Measurements from ENCODE around the gene SEC24B. TPM values are rescaled to one million over a fixed set of nuclear protein-coding genes. Genes with fewer than 3 reads are reported as not detected.
"Not testable (repeated sequence)": the region's sequence is repeated elsewhere in the genome, so short reads cannot be mapped to it uniquely, and the experiment has no call there.

The SEC24B gene
- total RNA-seq, 1 experiment from 2014 or later: 21.1 TPM

DNA sequence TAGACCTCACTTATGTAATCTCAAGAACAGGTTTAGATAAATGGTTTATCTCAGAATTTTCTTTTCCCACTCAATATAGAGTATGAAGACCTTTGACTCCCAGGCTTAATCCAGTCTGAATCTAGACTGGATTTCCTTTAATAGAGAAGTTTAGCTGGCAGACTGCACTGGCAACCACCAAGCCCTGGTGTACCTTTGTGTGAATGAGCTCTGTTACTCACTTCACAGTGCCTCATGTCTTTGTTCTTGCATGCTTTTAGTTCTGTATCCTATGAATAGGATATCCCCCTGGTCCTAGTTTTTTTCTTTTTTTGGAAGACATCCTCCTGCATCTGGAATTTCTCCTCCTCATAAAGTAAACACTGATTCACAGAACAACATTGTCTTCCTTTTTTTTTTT lies 73.3 kb downstream of the SEC24B start:
- DNase-seq (ENCODE audit: low read depth): no peak

DNA sequence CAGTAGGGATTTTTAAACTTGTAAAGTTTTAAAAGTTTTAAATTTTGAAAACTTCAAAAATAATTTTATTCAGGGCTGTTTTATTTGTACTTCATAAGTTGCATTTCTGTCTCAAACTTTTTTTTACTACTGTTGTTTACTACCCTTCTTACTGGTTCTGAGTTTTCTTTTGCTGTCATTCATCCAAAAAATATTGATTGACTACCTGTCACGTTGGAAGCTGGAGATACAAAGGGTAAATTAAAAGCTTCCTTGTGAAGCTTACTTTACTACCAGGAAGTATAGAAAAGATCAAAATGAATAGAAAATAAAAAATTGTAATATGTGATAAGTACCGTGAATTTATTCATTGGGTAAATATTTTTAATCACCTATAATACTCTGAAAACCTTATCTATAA lies 77.1 kb downstream of the SEC24B start:
- no peak for DNase-seq (ENCODE audit: low read depth)

- no peak for DNase-seq (ENCODE audit: low read depth)
Measured at GRCh38 chr4:109511414-109511813, 77.8 kb downstream of the SEC24B start.

DNA sequence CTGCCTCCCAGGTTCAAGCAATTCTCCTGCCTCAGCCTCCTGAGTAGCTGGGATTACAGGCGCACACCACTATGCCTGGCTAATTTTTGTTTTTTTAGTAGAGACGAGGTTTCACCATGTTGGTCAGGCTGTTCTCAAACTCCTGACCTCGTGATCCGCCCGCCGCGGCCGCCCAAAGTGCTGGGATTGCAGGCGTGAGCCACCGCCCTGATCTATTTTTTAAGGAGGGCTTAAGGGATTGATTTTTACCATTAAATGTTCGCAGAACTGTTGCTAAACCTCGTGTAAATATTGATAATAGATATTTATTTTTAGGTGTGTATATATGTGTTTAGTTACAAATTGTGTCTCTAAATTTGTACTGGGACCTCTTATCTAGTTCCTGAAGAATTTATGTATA lies 79.8 kb downstream of the SEC24B start:
- DNase-seq (ENCODE audit: low read depth): not testable (repeated sequence)

DNA sequence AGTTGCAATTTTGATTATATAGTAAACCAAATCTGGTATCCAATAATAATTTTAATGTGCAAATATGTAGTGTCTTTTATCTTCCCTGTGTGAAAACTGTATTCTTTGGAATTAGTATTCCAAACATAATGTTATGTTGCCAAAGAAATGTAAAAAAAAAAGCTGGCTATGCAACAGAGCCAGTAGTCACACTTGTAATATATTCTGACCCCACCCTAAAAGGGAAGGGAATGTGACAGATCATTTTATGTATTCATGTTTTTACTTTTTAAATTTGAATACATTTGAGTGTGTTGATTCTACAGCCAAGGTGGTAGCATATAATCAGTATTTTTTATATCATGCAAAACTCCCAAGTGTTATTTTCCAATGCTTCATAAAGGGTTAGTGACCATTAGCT lies 98.6 kb downstream of the SEC24B start:
- no peak for DNase-seq (ENCODE audit: low read depth)

GRCh38 chr4:109545401-109545800 lies 111.8 kb downstream of the SEC24B start:
- DNase-seq (ENCODE audit: low read depth): no peak

GRCh38 chr4:109547394-109547793 lies 113.8 kb downstream of the SEC24B start:
- DNase-seq (ENCODE audit: low read depth): no peak

DNA sequence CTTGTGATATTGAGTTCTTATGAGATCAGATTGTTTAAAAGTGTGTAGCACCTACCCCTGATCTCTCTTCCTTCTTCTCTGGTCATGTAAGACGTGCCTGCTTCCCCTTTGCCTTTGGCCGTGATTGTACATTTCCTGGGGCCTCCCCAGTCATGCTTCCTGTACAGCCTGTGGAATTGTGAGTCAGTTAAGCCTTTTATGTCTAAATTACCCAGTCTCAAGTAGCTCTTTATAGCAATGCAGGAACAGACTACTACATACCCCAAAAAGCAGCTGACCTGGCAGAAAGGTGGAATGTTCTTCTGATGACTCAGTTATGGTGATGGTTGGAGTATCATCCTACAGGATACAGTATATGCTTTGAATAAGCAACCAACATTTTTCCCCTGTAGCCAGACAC lies 115.0 kb downstream of the SEC24B start:
- peak; percentile 77 for DNase-seq (ENCODE audit: low read depth)

DNA sequence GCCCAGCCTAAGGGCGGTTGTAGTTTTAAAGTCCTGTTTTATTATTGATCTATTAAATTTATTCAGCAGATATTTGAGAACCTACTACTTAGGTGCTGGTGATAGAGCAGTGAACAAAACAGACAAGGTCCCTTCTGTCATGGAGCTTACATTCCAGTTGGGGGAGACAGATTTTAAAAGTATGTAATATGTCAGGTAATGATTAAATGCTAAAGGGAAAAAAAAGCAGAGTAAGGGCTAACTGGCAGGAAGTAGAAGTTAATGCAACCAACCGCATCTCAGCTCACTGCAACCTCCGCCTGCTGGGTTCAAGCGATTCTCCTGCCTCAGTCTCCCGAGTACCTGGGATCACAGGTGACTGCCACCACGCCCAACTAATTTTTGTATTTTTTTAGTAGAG lies 118.6 kb downstream of the SEC24B start:
- DNase-seq (ENCODE audit: low read depth): no peak

GRCh38 chr4:109553130-109553529 lies 119.5 kb downstream of the SEC24B start:
- no peak for DNase-seq (ENCODE audit: low read depth)

DNA sequence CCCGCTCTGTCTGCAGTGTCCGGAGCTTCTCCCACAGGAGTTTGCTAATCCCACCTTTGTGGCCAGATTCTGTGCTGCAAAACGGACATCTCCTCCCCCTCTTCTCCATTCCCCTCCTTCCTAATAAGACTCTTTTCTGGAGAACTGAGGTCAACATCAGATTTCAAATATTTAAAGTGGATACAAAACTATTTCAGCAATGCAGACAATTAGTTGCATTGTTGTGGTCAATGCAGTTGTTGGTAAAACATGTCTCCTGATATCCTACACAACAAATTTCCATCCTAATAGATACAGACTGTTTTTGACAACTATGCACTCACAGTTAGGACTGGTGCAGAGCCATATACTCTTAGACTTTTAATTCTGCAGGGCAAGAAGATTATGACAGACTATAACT lies 121.4 kb downstream of the SEC24B start:
- DNase-seq (ENCODE audit: low read depth): no peak

- no peak for DNase-seq (ENCODE audit: low read depth)
Measured at GRCh38 chr4:109557433-109557832, 123.8 kb downstream of the SEC24B start.

DNA sequence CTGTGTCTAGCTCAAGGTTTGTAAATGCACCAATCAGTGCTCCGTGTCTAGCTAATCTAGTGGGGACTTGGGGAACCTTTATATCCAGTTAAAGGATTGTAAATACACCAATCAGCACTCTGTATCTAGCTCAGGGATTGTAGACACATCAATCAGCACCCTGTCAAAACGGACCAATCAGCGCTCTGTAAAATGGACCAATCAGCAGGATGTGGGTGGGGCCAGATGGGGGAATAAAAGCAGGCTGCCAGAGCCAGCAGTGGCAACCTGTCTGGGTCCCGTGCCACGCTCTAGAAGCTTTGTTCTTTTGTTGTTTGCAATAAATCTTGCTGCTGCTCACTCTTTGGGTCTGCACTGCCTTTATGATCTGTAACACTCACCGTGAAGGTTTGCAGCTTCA lies 124.5 kb downstream of the SEC24B start:
- peak; percentile 2 for DNase-seq (ENCODE audit: low read depth)

- DNase-seq (ENCODE audit: low read depth): no peak
Measured at GRCh38 chr4:109559625-109559982, 126.0 kb downstream of the SEC24B start.

DNA sequence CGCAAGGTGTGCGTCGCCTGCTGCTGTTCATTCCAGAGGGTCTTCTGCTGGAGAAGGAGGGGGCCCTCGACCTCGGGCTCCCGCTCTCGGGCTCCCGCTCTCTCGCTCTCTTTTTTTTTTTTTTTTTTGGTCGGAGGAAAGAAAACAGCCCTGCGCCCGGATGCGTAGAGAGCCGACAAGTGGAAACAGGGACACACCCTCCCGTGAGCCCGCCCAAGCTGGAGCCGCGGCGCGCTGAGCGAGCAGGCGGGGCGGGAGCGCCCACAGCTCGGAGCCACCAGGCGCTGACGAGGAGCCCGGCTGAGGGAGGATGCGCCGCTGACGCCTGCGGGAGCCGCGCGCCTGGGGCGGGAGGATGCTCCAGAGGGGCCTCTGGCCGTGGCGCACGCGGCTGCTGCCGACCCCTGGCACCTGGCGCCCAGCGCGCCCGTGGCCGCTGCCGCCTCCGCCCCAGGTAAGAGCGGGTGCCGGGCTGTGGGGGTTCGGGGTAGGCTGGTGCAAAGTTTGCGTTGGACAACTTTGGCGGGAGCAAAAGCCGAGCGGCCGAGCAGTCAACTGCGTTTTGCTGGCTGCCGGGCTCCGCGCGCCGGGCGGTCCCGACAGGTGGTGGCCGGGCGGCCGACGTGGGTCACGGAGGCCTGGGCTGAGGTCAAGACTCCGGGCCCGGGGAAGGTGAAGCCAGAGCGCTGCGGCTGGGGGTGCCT lies 126.5 kb downstream of the SEC24B start, which contains the start of gene MCUB:
TSS of gene MCUB (plus strand) at position 264 of the 704 bp plus-strand sequence. CDS start at position 356, 92 bp downstream.
- peak; percentile 88 for DNase-seq (ENCODE audit: low read depth)

GRCh38 chr4:109560687-109561461 lies 127.3 kb downstream of the SEC24B start:
- DNase-seq (ENCODE audit: low read depth): peak; percentile 80

DNA sequence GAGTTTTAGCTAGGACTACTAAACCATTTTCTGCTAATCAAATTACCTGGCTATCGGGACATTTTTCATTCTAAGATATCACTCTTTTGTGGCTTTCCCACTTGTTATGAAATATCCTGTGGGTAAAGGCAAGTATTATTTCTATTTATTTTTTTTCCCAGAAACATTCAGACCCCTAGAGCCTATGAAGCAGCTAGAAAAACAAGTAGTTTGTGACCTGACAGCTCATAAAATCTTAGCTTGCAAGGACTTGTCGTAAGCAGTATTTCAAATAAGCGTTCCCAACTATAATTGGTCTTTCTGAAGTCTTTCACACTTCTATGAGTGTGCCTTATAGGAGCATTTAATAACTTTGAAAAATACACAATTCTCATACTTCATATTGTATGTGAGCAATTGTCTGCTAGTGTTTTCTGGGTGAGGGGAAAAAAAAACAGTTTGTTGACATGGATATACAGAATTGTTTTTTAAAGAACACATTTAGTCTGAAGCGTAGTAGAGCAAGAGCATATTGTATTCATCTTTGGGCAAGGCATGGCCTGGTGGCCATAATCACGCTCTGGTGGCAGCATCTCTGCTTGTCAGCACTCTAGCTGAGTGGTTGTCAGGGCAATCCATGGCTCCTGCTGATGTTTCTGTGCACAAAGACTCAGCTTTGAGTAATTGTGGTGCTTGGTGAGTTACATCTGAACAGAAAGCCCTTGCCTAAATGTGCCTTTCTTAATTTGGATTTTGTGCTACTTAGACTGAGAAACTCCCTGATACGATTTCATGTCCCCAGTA lies 129.0 kb downstream of the SEC24B start:
- no peak for DNase-seq (ENCODE audit: low read depth)

DNA sequence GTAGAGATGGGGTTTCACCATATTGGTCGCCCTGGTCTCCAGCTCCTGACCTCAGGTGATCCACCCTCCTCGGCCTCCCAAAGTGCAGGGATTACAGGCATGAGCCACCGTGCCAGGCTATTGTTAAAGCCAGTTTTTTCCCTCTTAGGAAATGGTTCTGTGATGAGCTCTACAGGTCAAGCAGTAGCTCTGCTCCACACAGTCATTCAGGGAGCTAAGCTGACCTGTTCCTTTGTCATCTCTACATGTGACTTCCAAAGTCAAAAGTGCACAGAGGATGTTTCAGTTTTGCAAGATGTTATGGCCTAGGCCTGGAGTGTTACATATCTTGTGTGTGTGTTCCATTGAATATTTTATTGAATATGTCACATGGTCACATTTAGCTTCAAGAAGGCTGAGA lies 137.9 kb downstream of the SEC24B start:
- DNase-seq (ENCODE audit: low read depth): no peak

DNA sequence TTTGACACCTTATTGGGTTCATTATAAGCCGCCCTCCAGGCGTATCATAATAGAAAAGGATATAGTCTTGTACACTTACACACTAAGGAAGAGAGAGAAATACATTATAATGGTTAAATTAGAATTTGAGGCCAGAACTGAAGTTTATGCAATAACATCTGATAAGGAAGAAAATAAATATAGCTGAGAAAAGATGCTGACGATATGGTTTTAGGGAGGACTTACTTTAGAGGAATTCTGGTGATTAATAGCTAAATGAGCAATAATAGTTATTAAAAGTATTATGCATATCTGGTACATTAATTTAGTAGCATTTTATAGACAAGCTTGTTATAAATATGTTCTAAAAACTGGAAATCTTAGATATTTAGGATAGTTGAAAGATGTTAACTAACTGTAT lies 138.5 kb downstream of the SEC24B start:
- no peak for DNase-seq (ENCODE audit: low read depth)

- DNase-seq (ENCODE audit: low read depth): peak; percentile 11
Measured at GRCh38 chr4:109574443-109574850, 140.8 kb downstream of the SEC24B start.

GRCh38 chr4:109574931-109575804 lies 141.6 kb downstream of the SEC24B start:
- no peak for DNase-seq (ENCODE audit: low read depth)

Data from RPMI7951 (cell line).